ENCODE measurements around the gene RALGDS. TPM values are rescaled to one million over a fixed set of nuclear protein-coding genes. Genes with fewer than 3 reads are reported as not detected.

The RALGDS gene
- total and polyA plus RNA-seq, 9 of the 15 experiments (the other 6 are each of a cell fraction or from before 2014, with no cell fraction given), result 0.75 to 43.3 (median 27.1) TPM

DNA sequence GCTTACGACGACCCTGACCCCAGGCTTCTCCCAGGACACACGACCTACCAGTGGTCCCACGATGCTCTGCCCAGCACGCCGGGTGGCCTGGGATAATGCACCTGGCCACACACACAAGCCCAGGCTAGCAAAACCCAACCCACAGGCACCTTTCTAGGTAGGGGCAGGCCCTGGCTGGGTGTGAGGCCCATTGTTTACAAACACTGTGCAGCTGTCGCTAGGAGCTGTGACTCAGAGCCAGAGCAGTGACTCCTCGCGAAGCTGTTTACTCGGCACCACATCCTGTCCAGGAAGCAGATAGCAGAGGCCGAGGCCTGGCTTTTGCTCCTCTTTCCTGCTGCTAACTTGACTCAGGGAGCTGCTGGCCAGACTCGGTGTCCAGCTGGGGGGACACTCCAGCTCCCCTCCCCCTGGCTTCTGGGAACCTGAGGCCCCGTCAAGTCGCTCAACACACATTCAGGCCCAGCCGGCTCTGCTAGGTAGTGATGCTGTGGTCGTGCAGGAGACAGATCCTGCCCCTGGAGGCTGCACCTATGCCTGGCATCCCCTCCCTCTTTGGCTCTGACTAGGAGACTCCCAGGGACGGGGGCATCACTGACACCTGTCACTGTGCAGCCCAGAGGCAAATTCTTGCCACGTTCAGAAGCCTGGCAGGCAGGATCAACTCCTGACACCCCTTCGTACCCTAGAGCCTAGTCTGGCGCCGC lies 12.8 kb upstream of the RALGDS start (continued):
- TF ChIP-seq ETV6 (IDR thresholded peaks at IDR 0.05; ENCODE audit: borderline replicate concordance in 1 of 2, low read depth in 2 of 2, low read length in 1 of 2), result no peak
- TF ChIP-seq ETV6 (CRISPR knock-in tag; IDR thresholded peaks at IDR 0.05; ENCODE audit: borderline replicate concordance), result no peak
- TF ChIP-seq SIN3A (IDR thresholded peaks at IDR 0.05; ENCODE audit: borderline replicate concordance in 2 of 2, control insufficient read depth in 1 of 2, low read depth in 2 of 2, low read length in 2 of 2), result peak in 1 of 2 experiments; percentile 46; a peak in 1 of 4 replicates
- peak; percentile 76; the same call in 1 of the 2 replicates for TF ChIP-seq ZBTB7A (IDR thresholded peaks at IDR 0.05; ENCODE audit: borderline replicate concordance, control insufficient read depth, low read depth, low read length)
- TF ChIP-seq HEY1 (CRISPR knock-in tag; IDR thresholded peaks at IDR 0.05; ENCODE audit: borderline replicate concordance), result no peak
- peak; percentile 77 for TF ChIP-seq FOS (IDR thresholded peaks at IDR 0.05; ENCODE audit: extremely low read depth, insufficient read length)
- no peak for TF ChIP-seq ZNF717 (CRISPR knock-in tag; IDR thresholded peaks at IDR 0.05)
- 0 out of 4 replicates have a peak, but pooled peaks of 1 of the 2 experiments have one; percentile 8 for TF ChIP-seq KDM1A (IDR thresholded peaks at IDR 0.05)
- no peak for TF ChIP-seq MEIS2 (IDR thresholded peaks at IDR 0.05; ENCODE audit: partially characterized antibody)
- TF ChIP-seq, protein P1, sequence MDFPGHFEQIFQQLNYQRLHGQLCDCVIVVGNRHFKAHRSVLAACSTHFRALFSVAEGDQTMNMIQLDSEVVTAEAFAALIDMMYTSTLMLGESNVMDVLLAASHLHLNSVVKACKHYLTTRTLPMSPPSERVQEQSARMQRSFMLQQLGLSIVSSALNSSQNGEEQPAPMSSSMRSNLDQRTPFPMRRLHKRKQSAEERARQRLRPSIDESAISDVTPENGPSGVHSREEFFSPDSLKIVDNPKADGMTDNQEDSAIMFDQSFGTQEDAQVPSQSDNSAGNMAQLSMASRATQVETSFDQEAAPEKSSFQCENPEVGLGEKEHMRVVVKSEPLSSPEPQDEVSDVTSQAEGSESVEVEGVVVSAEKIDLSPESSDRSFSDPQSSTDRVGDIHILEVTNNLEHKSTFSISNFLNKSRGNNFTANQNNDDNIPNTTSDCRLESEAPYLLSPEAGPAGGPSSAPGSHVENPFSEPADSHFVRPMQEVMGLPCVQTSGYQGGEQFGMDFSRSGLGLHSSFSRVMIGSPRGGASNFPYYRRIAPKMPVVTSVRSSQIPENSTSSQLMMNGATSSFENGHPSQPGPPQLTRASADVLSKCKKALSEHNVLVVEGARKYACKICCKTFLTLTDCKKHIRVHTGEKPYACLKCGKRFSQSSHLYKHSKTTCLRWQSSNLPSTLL (IDR thresholded peaks at IDR 0.05), result no peak
- peak; percentile 93 for TF ChIP-seq RFX1 (IDR thresholded peaks at IDR 0.05)
- peak in 1 of 2 experiments; percentile 95; a peak in 2 of 4 replicates for TF ChIP-seq RCOR1 (IDR thresholded peaks at IDR 0.05; ENCODE audit: borderline replicate concordance in 1 of 2, low read depth in 2 of 2, low read length in 2 of 2)
- no peak for TF ChIP-seq KDM2B (CRISPR knock-in tag; IDR thresholded peaks at IDR 0.05)
- TF ChIP-seq FOXK1 (CRISPR knock-in tag; IDR thresholded peaks at IDR 0.05; ENCODE audit: borderline replicate concordance), result peak; percentile 94
- TF ChIP-seq, protein P2, sequence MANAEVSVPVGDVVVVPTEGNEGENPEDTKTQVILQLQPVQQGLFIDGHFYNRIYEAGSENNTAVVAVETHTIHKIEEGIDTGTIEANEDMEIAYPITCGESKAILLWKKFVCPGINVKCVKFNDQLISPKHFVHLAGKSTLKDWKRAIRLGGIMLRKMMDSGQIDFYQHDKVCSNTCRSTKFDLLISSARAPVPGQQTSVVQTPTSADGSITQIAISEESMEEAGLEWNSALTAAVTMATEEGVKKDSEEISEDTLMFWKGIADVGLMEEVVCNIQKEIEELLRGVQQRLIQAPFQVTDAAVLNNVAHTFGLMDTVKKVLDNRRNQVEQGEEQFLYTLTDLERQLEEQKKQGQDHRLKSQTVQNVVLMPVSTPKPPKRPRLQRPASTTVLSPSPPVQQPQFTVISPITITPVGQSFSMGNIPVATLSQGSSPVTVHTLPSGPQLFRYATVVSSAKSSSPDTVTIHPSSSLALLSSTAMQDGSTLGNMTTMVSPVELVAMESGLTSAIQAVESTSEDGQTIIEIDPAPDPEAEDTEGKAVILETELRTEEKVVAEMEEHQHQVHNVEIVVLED (CRISPR knock-in tag; IDR thresholded peaks at IDR 0.05), result no peak
- TF ChIP-seq DMBX1 (CRISPR knock-in tag; IDR thresholded peaks at IDR 0.05; ENCODE audit: borderline replicate concordance), result 0 out of 2 replicates have a peak, but pooled peaks have one; percentile 74
- TF ChIP-seq, protein P3, sequence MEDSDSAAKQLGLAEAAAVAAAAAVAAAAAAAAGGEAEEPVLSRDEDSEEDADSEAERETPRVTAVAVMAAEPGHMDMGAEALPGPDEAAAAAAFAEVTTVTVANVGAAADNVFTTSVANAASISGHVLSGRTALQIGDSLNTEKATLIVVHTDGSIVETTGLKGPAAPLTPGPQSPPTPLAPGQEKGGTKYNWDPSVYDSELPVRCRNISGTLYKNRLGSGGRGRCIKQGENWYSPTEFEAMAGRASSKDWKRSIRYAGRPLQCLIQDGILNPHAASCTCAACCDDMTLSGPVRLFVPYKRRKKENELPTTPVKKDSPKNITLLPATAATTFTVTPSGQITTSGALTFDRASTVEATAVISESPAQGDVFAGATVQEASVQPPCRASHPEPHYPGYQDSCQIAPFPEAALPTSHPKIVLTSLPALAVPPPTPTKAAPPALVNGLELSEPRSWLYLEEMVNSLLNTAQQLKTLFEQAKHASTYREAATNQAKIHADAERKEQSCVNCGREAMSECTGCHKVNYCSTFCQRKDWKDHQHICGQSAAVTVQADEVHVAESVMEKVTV (CRISPR knock-in tag; IDR thresholded peaks at IDR 0.05), result no peak
- TF ChIP-seq CBFA2T2 (conservative IDR thresholded peaks at IDR 0.05), result no peak; the same call in 1 of the 2 replicates
- TF ChIP-seq RNF2 (IDR thresholded peaks at IDR 0.05), result peak; percentile 96
- no peak for TF ChIP-seq ZNF699 (CRISPR knock-in tag; IDR thresholded peaks at IDR 0.05; ENCODE audit: insufficient replicate concordance)
